Psoas muscle (tissue), 8 donors: ENCODE results near the gene DNAI7. TPM values are rescaled to one million over a fixed set of nuclear protein-coding genes. Genes with fewer than 3 reads are reported as not detected.

Experiments used
- ATAC-seq, 4 donors: fragments of 200-7000 bp; cut with Tn5 transposase; one replicate each; pipeline ENCODE4 v1.9.1; 2020; ENCODE audit warnings: moderate library complexity in 3 of 4, mild to moderate bottlenecking in 2 of 4
- DNase-seq, 2 donors: peaks; one replicate each; pipeline ENCODE4 v3.0.0-alpha.2; 2020
- H3K27ac ChIP-seq: fragments of 200-600 bp; one replicate; pipeline ENCODE4 v1.8.0; 2022
- H3K27me3 ChIP-seq, 3 donors: fragments of 200-600 bp in 1 of 3; one replicate each; pipeline versions ENCODE4 v1.6.1 to v1.8.0; 2013 to 2022; ENCODE audit warnings: low read length in 2 of 3, mild to moderate bottlenecking in 2 of 3, moderate library complexity in 1 of 3; ENCODE audit not compliant: insufficient read depth in 3 of 3
- H3K36me3 ChIP-seq, 2 donors: fragments of 200-600 bp in 1 of 2; one replicate each; pipeline versions ENCODE4 v1.6.1 to v1.8.0; 2013 to 2022; ENCODE audit warnings: low read depth in 1 of 2, mild to moderate bottlenecking in 1 of 2, moderate library complexity in 1 of 2; ENCODE audit not compliant: insufficient read depth in 1 of 2
- H3K4me1 ChIP-seq: fragments of 200-600 bp; one replicate; pipeline ENCODE4 v1.8.0; 2022
- H3K4me3 ChIP-seq: fragments of 200-600 bp; one replicate; pipeline ENCODE4 v1.8.0; 2022; ENCODE audit warnings: mild to moderate bottlenecking
- H3K9me3 ChIP-seq: fragments of 200-600 bp; one replicate; pipeline ENCODE4 v1.8.0; 2022
- WGBS, 3 donors: extraction: QIAGEN DNeasy Blood & Tissue Kit; methylation state at CpG; one replicate each; pipeline versions ENCODE4 v1.1.6 to v1.1.7; 2013; 5-methylcytosine and 5-hydroxymethylcytosine counted together
- intact Hi-C, 2 donors: fragments of 100-400 bp; cut with DNase I; formaldehyde crosslinking; loops; one replicate each; pipeline versions ENCODE4 v1.11.0 to v1.14.2; 2022
- polyA plus RNA-seq, 3 donors: library from polyadenylated mRNA; stranded (reverse); fragments of 200-250 nt; gene quantifications; one replicate each; pipeline ENCODE4 v1.2.3, GENCODE V29; 2013
- total RNA-seq, 4 donors: library from RNA; stranded (reverse); fragmentation: NEBNext Ultra II Directional in 2 of 4; extraction: Animal tissue kit (Norgen Biotek cat#: 25700) in 2 of 4; gene quantifications; one replicate each; pipeline versions ENCODE4 v1.2.1 to v1.2.4, GENCODE V29; 2021 to 2023
- TF ChIP-seq, protein P1 (sequence below): fragments of 200-600 bp; IDR thresholded peaks from one replicate; pipeline ENCODE4 v1.8.0; 2022; ENCODE audit warnings: antibody characterized with exemption
- donor health status: healthy with polysubstance abuse.
- donor health status: DM: no; HTN: no; CAD: no; lungs with moderate emphysema.
- donor health status: Bipolar disorder and iron deficiency.
- donor health status: healthy.
- donor health status: DM: yes; HTN: yes; CAD: no.
- donor health status: DM: no; HTN: no; CAD: no.
- donor health status: DM: no; HTN: no; CAD: no.
- donor health status: DM: yes; HTN: yes; CAD: no.

Gene DNAI7
- total and polyA plus RNA-seq, 7 donors, result 0.06 to 0.74 (median 0.26) TPM; not detected in 2

DNA sequence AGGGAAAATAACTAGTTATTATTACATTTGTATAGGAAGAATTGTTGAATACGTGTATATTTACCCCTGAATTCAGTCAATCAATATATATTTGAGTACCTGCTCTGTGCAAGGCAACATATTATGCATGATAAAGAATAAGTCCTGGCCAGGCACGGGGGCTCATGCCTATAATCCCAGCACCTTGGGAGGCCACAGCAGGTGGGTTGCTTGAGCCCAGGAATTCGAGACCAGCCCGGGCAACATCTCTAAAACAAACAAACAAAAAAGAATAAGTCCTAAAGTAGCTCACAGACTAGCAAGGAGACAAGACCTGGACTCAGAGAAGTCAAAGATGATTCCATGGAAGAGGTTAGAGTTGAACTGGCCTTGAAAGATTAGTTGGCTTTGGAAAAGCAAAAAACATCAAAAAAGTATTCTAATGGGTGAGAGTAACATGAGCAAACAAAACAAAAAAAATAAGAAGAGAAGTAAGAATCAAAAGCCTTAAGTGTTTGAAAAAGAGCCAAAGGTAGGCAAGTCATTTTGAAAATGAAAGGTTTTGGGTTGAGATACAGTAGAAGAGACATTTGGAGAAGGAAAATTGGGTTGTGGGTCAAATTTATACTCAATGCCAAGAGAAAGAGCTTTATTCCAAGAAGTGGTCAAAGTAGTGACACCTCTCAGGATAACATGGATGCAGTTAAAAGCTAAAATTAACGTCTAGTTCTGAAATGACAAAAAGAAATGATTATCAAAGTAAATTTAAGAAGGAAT is 130.9 kb downstream of the DNAI7 start:
- Histone ChIP-seq H3K27me3 (no peaks in the 10 kb centered on the region), H3K36me3 (no peaks in the 10 kb centered on the region), H3K4me3 (no peak overlapping the region), H3K9me3 (no peaks in the 10 kb centered on the region), H3K27ac (no peak overlapping the region), H3K4me1 (no peaks in the 10 kb centered on the region)
- no peak for DNase-seq
- TF ChIP-seq, protein P1, sequence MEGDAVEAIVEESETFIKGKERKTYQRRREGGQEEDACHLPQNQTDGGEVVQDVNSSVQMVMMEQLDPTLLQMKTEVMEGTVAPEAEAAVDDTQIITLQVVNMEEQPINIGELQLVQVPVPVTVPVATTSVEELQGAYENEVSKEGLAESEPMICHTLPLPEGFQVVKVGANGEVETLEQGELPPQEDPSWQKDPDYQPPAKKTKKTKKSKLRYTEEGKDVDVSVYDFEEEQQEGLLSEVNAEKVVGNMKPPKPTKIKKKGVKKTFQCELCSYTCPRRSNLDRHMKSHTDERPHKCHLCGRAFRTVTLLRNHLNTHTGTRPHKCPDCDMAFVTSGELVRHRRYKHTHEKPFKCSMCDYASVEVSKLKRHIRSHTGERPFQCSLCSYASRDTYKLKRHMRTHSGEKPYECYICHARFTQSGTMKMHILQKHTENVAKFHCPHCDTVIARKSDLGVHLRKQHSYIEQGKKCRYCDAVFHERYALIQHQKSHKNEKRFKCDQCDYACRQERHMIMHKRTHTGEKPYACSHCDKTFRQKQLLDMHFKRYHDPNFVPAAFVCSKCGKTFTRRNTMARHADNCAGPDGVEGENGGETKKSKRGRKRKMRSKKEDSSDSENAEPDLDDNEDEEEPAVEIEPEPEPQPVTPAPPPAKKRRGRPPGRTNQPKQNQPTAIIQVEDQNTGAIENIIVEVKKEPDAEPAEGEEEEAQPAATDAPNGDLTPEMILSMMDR, result no peak
- WGBS, 3 donors, result 55 to 59% (median 56%) methylated on average over 5 of the region's 5 CpGs
- no peak for ATAC-seq
- intact Hi-C loops, result no loop called here

- intact Hi-C loops, result no loop called here
- ATAC-seq (no peak), DNase-seq (no peak)
- Histone ChIP-seq H3K4me1 (no peaks in the 10 kb centered on the region), H3K4me3 (no peak overlapping the region), H3K27me3 (no peaks in the 10 kb centered on the region), H3K27ac (no peak overlapping the region), H3K9me3 (no peaks in the 10 kb centered on the region), H3K36me3 (no peaks in the 10 kb centered on the region)
- TF ChIP-seq, protein P1, result no peak
Measured at GRCh38 chr12:25058658-25059058, 136.3 kb downstream of the DNAI7 start.

Other genes starting within 250 kb of the DNAI7 start
- gene BCAT1, start 246.1 kb downstream of the DNAI7 start, total RNA-seq, result 1 to 10 TPM; 2.7 to 3.8 (median 3.3) TPM
- 1 to 10 TPM in 1 of 3 donors, under 1 TPM in 2; 0.30 to 1.2 (median 0.32) TPM for gene BCAT1, start 246.1 kb downstream of the DNAI7 start, polyA plus RNA-seq
- gene ETFRF1, start 77 bp upstream of the DNAI7 start, total RNA-seq, result 10 to 100 TPM; 38.9 to 73.0 (median 54.3) TPM
- 10 to 100 TPM; 27.2 to 69.4 (median 64.2) TPM for gene ETFRF1, start 77 bp upstream of the DNAI7 start, polyA plus RNA-seq
- 10 to 100 TPM; 12.3 to 18.0 (median 15.1) TPM for gene KRAS, start 55.8 kb upstream of the DNAI7 start, total RNA-seq
- 10 to 100 TPM in 2 of 3 donors, 1 to 10 TPM in 1; 5.2 to 11.3 (median 10.8) TPM for gene KRAS, start 55.8 kb upstream of the DNAI7 start, polyA plus RNA-seq